HCT116 (cell line): ENCODE measurements around the gene PIEZO2. TPM values are rescaled to one million over a fixed set of nuclear protein-coding genes. Genes with fewer than 3 reads are reported as not detected.

Source experiments
- ATAC-seq: fragments of 200-7000 bp; cut with Tn5 transposase; 2 replicates; pipeline ENCODE4 v1.9.1; 2020; ENCODE audit warnings: mild to moderate bottlenecking, moderate library complexity
- BruUV-seq: library from RNA; stranded (reverse); fragments of 400-500 nt; replicated peaks from 2 replicates; lab custom pipeline; 2021; lab: Mats Ljungman, UMichigan
- CTCF ChIA-PET: fragments of 300-600 bp; sonication (Branson Sonifier 250); formaldehyde crosslinking; loops from one replicate; lab custom pipeline; 2021; ENCODE audit warnings: antibody characterized with exemption; lab: Charles Lee
- POLR2A ChIA-PET: fragments of 300-600, 350-600 bp; sonication (Branson Sonifier 250); formaldehyde crosslinking; loops from one replicate; lab custom pipeline; 2021; ENCODE audit warnings: antibody characterized with exemption; lab: Charles Lee
- RAD21 ChIA-PET, 2 experiments: fragments of 300-600 bp; sonication (Branson Sonifier 250); formaldehyde crosslinking; loops; one replicate each; lab custom pipeline; 2023; ENCODE audit warnings: low total read pairs in 2 of 2; ENCODE audit not compliant: uncharacterized antibody in 2 of 2, unreplicated experiment in 2 of 2, low non-redundant PET in 1 of 2; lab: Charles Lee
- DNase-seq: peaks from one replicate; pipeline ENCODE4 v3.0.0-alpha.2; 2010; ENCODE audit warnings: low read depth, low spot score
- H2AFZ ChIP-seq: fragments of 200-600 bp; shearing (Covaris generic), sonication (generic); 2 replicates; pipeline ENCODE4 v1.6.1; 2017; ENCODE audit warnings: low read depth, mixed run types, mixed read lengths, antibody characterized with exemption, low read length; ENCODE audit not compliant: poor library complexity, severe bottlenecking
- H3K27ac ChIP-seq: 2 replicates; pipeline ENCODE4 v1.5.1; 2012; ENCODE audit warnings: low read depth, low read length
- H3K27me3 ChIP-seq: fragments of 200-600 bp; sonication (generic); 2 replicates; pipeline ENCODE4 v1.6.1; 2016; ENCODE audit warnings: mixed run types, low read length, mixed read lengths; ENCODE audit not compliant: insufficient read depth
- H3K36me3 ChIP-seq, 2 experiments: fragments of 200-500 bp in 1 of 2; fragments of 200-600 bp in 1 of 2; sonication (Bioruptor generic) in 1 of 2; sonication (generic) in 1 of 2; 2 replicates each; pipeline versions ENCODE4 v1.5.1 to v1.6.1; 2014 to 2016; ENCODE audit warnings: low read length in 2 of 2, inconsistent platforms in 1 of 2, mixed read lengths in 1 of 2, mixed run types in 1 of 2; ENCODE audit not compliant: insufficient read depth in 2 of 2, control insufficient read depth in 1 of 2
- H3K4me1 ChIP-seq, 2 experiments: fragments of 200-600 bp in 1 of 2; sonication (generic) in 1 of 2; 2 replicates each; pipeline versions ENCODE4 v1.5.1 to v1.6.1; 2012 to 2017; ENCODE audit warnings: low read length in 2 of 2, inconsistent platforms in 1 of 2, mild to moderate bottlenecking in 1 of 2, mixed read lengths in 1 of 2, mixed run types in 1 of 2, moderate library complexity in 1 of 2; ENCODE audit not compliant: insufficient read depth in 2 of 2, control insufficient read depth in 1 of 2
- H3K4me2 ChIP-seq: fragments of 200-600 bp; sonication (generic); 2 replicates; pipeline ENCODE4 v1.6.1; 2017; ENCODE audit warnings: mixed run types, low read length, mixed read lengths
- H3K4me3 ChIP-seq, 2 experiments: fragments of 200-600 bp in 1 of 2; sonication (generic) in 1 of 2; replicated peaks in 1 of 2; 2 replicates each; pipeline ENCODE4 v1.5.1; 2011 to 2016; ENCODE audit warnings: low read length in 2 of 2, control low read depth in 1 of 2, low read depth in 1 of 2, mild to moderate bottlenecking in 1 of 2, mixed read lengths in 1 of 2, mixed run types in 1 of 2
- H3K79me2 ChIP-seq: fragments of 200-600 bp; sonication (generic); 2 replicates; pipeline ENCODE4 v1.6.1; 2017; ENCODE audit warnings: mild to moderate bottlenecking, mixed run types, low read length, moderate library complexity, mixed read lengths; ENCODE audit not compliant: insufficient read depth
- H3K9ac ChIP-seq: fragments of 200-600 bp; sonication (generic); 2 replicates; pipeline ENCODE4 v1.6.1; 2016; ENCODE audit warnings: low read length, mixed read lengths
- H3K9me2 ChIP-seq: fragments of 200-600 bp; sonication (generic), shearing (Covaris generic); 2 replicates; pipeline ENCODE4 v1.6.1; 2017; ENCODE audit warnings: mixed run types, mild to moderate bottlenecking, moderate library complexity; ENCODE audit not compliant: insufficient read depth
- H3K9me3 ChIP-seq, 2 experiments: fragments of 200-500 bp in 1 of 2; fragments of 200-600 bp in 1 of 2; sonication (Bioruptor generic) in 1 of 2; sonication (generic) in 1 of 2; 2 replicates each; pipeline ENCODE4 v1.6.1; 2014 to 2017; ENCODE audit warnings: low read length in 2 of 2, mixed read lengths in 2 of 2, inconsistent platforms in 1 of 2, low read depth in 1 of 2, mild to moderate bottlenecking in 1 of 2, mixed run types in 1 of 2, moderate library complexity in 1 of 2; ENCODE audit not compliant: control insufficient read depth in 1 of 2, insufficient read depth in 1 of 2
- H4K20me1 ChIP-seq: fragments of 200-600 bp; sonication (generic), shearing (Covaris generic); 2 replicates; pipeline ENCODE4 v1.6.1; 2017; ENCODE audit warnings: mixed run types, mild to moderate bottlenecking, moderate library complexity; ENCODE audit not compliant: insufficient read depth
- CEBPB ChIP-seq: IDR thresholded peaks from 2 replicates; pipeline ENCODE4 v1.6.1; 2012; ENCODE audit warnings: low read depth
- CTCF ChIP-seq, 3 experiments: fragments of 200-600 bp in 1 of 3; sonication (generic) in 1 of 3; IDR thresholded peaks in 2 of 3; conservative IDR thresholded peaks in 1 of 3; 2 replicates each; pipeline ENCODE4 v1.5.1; 2012 to 2017; ENCODE audit warnings: low read depth in 2 of 3, low read length in 2 of 3, antibody characterized with exemption in 1 of 3, borderline replicate concordance in 1 of 3, control low read depth in 1 of 3, mild to moderate bottlenecking in 1 of 3, mixed read lengths in 1 of 3, mixed run types in 1 of 3, moderate library complexity in 1 of 3; ENCODE audit not compliant: insufficient read depth in 1 of 3
- EGR1 ChIP-seq: IDR thresholded peaks from 2 replicates; pipeline ENCODE4 v1.6.1; 2012; ENCODE audit warnings: low read depth
- EZH2 ChIP-seq: fragments of 200-600 bp; sonication (generic); IDR thresholded peaks from 2 replicates; pipeline ENCODE4 v1.6.1; 2017; ENCODE audit warnings: antibody characterized with exemption, mixed run types
- EZH2phosphoT487 ChIP-seq: fragments of 200-600 bp; IDR thresholded peaks from 2 replicates; pipeline ENCODE4 v1.6.1; 2018; ENCODE audit warnings: antibody characterized with exemption, borderline replicate concordance
- FOSL1 ChIP-seq: IDR thresholded peaks from 2 replicates; pipeline ENCODE4 v1.6.1; 2012; ENCODE audit warnings: low read depth
- RAD21 ChIP-seq: IDR thresholded peaks from 2 replicates; pipeline ENCODE4 v1.6.1; 2012; ENCODE audit warnings: low read depth, mild to moderate bottlenecking
- ZBTB33 ChIP-seq: IDR thresholded peaks from 2 replicates; pipeline ENCODE4 v1.6.1; 2011; ENCODE audit warnings: mild to moderate bottlenecking, low read length, moderate library complexity; ENCODE audit not compliant: insufficient replicate concordance; ENCODE audit errors: extremely low read depth
- ZFX ChIP-seq: fragments of 450-650 bp; IDR thresholded peaks from 2 replicates; pipeline ENCODE4 v1.6.1; 2017
- ZNF274 ChIP-seq: fragments of 200-500 bp; sonication (Bioruptor generic); IDR thresholded peaks from 2 replicates; pipeline ENCODE4 v1.6.1; 2014; ENCODE audit warnings: mild to moderate bottlenecking, low read depth, low read length, inconsistent platforms
- intact Hi-C: fragments of 100-400 bp; cut with micrococcal nuclease; formaldehyde crosslinking; loops from 2 replicates; pipeline ENCODE4 v1.10.0; 2022
- total RNA-seq: library from RNA; stranded (reverse); gene quantifications from one replicate; pipeline ENCODE4 v1.2.1, GENCODE V29; 2021; ENCODE audit not compliant: unreplicated experiment
- TF ChIP-seq, protein P1 (sequence below): IDR thresholded peaks from 2 replicates; pipeline ENCODE4 v1.6.1; 2012; ENCODE audit warnings: low read depth

The PIEZO2 gene
- total RNA-seq, 1 experiment from 2014 or later: 0.34 TPM

DNA sequence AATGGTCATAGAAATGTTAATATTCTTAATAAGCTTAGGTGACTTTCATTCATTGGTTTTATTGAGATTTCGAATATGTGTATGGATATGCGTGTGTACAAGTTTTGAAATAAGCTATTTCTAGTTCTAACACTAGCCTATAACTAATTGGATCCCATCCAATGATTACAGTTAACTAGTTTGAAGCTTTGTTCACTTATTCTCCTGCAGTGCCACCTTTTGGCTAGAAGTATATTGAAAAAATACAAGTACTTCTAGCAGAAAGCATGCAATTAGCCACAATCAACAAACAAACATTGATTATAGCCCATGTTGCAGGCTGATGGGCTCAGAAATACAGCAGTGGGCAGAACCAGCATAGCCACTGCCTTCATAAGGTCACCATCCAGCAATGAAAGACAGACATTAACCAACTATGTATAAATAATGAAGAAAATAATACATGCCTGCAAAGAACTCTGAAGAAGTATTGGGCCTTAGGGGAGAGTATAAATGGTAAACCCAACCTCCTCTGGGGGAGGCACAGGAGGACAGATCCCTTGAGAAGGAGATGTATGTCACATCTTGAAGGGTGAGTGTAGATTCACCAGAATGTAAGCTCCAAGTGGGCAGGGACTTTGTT, 5.1 kb upstream of the PIEZO2 start:
- no peaks in the 10 kb centered on the region for H4K20me1 ChIP-seq
- RAD21 ChIA-PET: no interaction called here
- DNase-seq: peak; percentile 26
- H3K4me3 ChIP-seq: no peak overlapping the region
- H3K27ac ChIP-seq: no peak overlapping the region
- POLR2A ChIA-PET: no interaction called here
- no TSS peak for BruUV-seq
- no peak overlapping the region for H2AFZ ChIP-seq
- no peaks in the 10 kb centered on the region for H3K4me1 ChIP-seq
- intact Hi-C loops: loop anchor here (1.0 kb wide), 2 partner anchors 303 to 594 kb away; no protein-coding TSS in a partner anchor
- no peaks in the 10 kb centered on the region for H3K36me3 ChIP-seq
- TF ChIP-seq FOSL1: no peak
- peak; percentile 57 for TF ChIP-seq RAD21
- peak; percentile 26 to 56 (median 29); a peak in 2 of 6 replicates for TF ChIP-seq CTCF (IDR thresholded peaks at IDR 0.05 in 2 of 3, conservative IDR thresholded peaks at IDR 0.05 in 1 of 3; ENCODE audit: borderline replicate concordance in 1 of 3, insufficient read depth in 1 of 3, low read depth in 2 of 3, low read length in 2 of 3)
- TF ChIP-seq, all 23 proteins: peak for 2
- H3K79me2 ChIP-seq: no peaks in the 10 kb centered on the region
- no peak for ATAC-seq
- H3K27me3 ChIP-seq: 0 out of 2 replicates have a peak, but pooled peaks cover 22% of the 10 kb centered on the region
- CTCF ChIA-PET: interaction anchor here (0.7 to 1.6 kb wide), 12 partner anchors 10 to 595 kb away, joined by 3 to 34 read pairs (median 3); no protein-coding TSS in a partner anchor
- H3K4me2 ChIP-seq: no peak overlapping the region
- no peaks in the 10 kb centered on the region for H3K9me2 ChIP-seq
- H3K9me3 ChIP-seq: no peaks in the 10 kb centered on the region
- no peak overlapping the region for H3K9ac ChIP-seq

DNA sequence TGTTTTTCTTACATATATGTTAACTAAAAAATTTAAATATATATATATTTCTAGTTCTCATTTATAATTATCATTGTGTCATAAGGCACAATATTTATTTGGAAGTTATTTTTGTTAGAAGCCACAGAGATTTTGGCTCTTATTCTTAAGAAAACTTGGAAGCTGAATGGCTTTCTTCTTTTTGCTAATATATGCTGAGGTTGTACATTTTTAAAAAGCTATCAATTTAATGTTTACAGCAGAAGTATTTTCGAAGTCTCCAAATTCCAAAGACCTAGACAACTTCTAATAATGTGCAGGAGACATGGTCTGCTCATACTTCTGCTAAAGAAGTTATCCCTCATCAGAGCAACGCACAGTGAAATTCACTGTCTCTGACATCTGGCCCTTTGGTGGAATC, 3.7 kb upstream of the PIEZO2 start:
- Histone ChIP-seq H2AFZ (no peak overlapping the region), H3K9ac (no peak overlapping the region), H3K36me3 (no peaks in the 10 kb centered on the region), H3K4me3 (no peak overlapping the region), H3K9me3 (no peaks in the 10 kb centered on the region), H3K9me2 (no peaks in the 10 kb centered on the region), H3K27ac (no peak overlapping the region), H3K4me1 (no peaks in the 10 kb centered on the region), H4K20me1 (no peaks in the 10 kb centered on the region), H3K27me3 (0 out of 2 replicates have a peak, but pooled peaks cover 20% of the 10 kb centered on the region), H3K4me2 (no peak overlapping the region), H3K79me2 (no peaks in the 10 kb centered on the region)
- intact Hi-C loops: no loop called here
- ATAC-seq (no peak), DNase-seq (no peak)
- ChIA-PET RAD21 (no interaction called here), POLR2A (no interaction called here), CTCF (interaction anchor here (1.5 to 1.6 kb wide), 2 partner anchors 113 to 593 kb away, joined by 4 to 7 read pairs; no protein-coding TSS in a partner anchor)
- BruUV-seq: no TSS peak
- no peak for TF ChIP-seq EGR1
- TF ChIP-seq EZH2: no peak
- no peak for TF ChIP-seq ZFX
- TF ChIP-seq, protein P1, sequence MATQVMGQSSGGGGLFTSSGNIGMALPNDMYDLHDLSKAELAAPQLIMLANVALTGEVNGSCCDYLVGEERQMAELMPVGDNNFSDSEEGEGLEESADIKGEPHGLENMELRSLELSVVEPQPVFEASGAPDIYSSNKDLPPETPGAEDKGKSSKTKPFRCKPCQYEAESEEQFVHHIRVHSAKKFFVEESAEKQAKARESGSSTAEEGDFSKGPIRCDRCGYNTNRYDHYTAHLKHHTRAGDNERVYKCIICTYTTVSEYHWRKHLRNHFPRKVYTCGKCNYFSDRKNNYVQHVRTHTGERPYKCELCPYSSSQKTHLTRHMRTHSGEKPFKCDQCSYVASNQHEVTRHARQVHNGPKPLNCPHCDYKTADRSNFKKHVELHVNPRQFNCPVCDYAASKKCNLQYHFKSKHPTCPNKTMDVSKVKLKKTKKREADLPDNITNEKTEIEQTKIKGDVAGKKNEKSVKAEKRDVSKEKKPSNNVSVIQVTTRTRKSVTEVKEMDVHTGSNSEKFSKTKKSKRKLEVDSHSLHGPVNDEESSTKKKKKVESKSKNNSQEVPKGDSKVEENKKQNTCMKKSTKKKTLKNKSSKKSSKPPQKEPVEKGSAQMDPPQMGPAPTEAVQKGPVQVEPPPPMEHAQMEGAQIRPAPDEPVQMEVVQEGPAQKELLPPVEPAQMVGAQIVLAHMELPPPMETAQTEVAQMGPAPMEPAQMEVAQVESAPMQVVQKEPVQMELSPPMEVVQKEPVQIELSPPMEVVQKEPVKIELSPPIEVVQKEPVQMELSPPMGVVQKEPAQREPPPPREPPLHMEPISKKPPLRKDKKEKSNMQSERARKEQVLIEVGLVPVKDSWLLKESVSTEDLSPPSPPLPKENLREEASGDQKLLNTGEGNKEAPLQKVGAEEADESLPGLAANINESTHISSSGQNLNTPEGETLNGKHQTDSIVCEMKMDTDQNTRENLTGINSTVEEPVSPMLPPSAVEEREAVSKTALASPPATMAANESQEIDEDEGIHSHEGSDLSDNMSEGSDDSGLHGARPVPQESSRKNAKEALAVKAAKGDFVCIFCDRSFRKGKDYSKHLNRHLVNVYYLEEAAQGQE: no peak
- TF ChIP-seq CEBPB: no peak
- TF ChIP-seq EZH2phosphoT487: no peak
- no peak for TF ChIP-seq ZNF274
- no peak for TF ChIP-seq ZBTB33
